GM13977 (cell line): ENCODE data around the gene TYR.
"Not testable (repeated sequence)": the region's sequence is repeated elsewhere in the genome, so short reads cannot be mapped to it uniquely, and the experiment has no call there.

Source experiments
- DNase-seq: peaks from one replicate; pipeline ENCODE4 v3.0.0; 2012; ENCODE audit warnings: low spot score
- CTCF ChIP-seq: IDR thresholded peaks from 2 replicates; pipeline ENCODE4 v1.5.1; 2012; ENCODE audit warnings: mild to moderate bottlenecking, control low read depth; ENCODE audit not compliant: insufficient read depth; ENCODE audit errors: extremely low read depth, missing control alignments
- in situ Hi-C: fragments of 300-500 bp; cut with MboI; formaldehyde crosslinking; loops from one replicate; pipeline ENCODE4 v1.12.0; 2022; ENCODE audit warnings: low sequenced_read_pairs, low pct_unique_long_range_greater_than_20kb, mixed read lengths, inconsistent platforms; ENCODE audit not compliant: unreplicated experiment

Gene TYR

GRCh38 chr11:89249196-89249595 lies 71.5 kb downstream of the TYR start:
- no peak for TF ChIP-seq CTCF
- in situ Hi-C loops = no loop called here
- DNase-seq = no peak

- in situ Hi-C loops, DNase-seq: not testable (repeated sequence)
Measured at GRCh38 chr11:89261483-89261882, 83.8 kb downstream of the TYR start.

- in situ Hi-C loops = no loop called here
- DNase-seq = no peak
- TF ChIP-seq CTCF = no peak
Measured at GRCh38 chr11:89267660-89268302, 90.1 kb downstream of the TYR start.

GRCh38 chr11:89272540-89273088 lies 94.9 kb downstream of the TYR start:
- DNase-seq, in situ Hi-C loops: not testable (repeated sequence)

- in situ Hi-C loops = not testable (repeated sequence)
Measured at GRCh38 chr11:89273220-89273619, 95.5 kb downstream of the TYR start.

GRCh38 chr11:89275966-89276365 lies 98.3 kb downstream of the TYR start:
- no peak for DNase-seq
- TF ChIP-seq CTCF = no peak
- in situ Hi-C loops = no loop called here

More at GRCh38 chr11:89273220-89273619, 95.5 kb downstream of the TYR start:
- not testable (repeated sequence) for DNase-seq

GRCh38 chr11:89279176-89279575 lies 101.5 kb downstream of the TYR start:
- DNase-seq = no peak
- TF ChIP-seq CTCF = no peak
- in situ Hi-C loops = no loop called here

- DNase-seq, in situ Hi-C loops: not testable (repeated sequence)
Measured at GRCh38 chr11:89281032-89281677, 103.5 kb downstream of the TYR start.

- in situ Hi-C loops = not testable (repeated sequence)
Measured at GRCh38 chr11:89286601-89287000, 108.9 kb downstream of the TYR start.

GRCh38 chr11:89288004-89288403 lies 110.3 kb downstream of the TYR start:
- in situ Hi-C loops, DNase-seq: not testable (repeated sequence)

More at GRCh38 chr11:89286601-89287000, 108.9 kb downstream of the TYR start:
- DNase-seq = not testable (repeated sequence)
